Inflammatory macrophage treated with lipopolysaccharide for 4 hours (primary cell): ENCODE results near the gene CT47A1.
A peak's percentile ranks its signal among the peaks of the same experiment; 100 is the strongest.
"Not testable (repeated sequence)": the region's sequence is repeated elsewhere in the genome, so short reads cannot be mapped to it uniquely, and the experiment has no call there.

Experiments
- DNase-seq: peaks from one replicate; pipeline ENCODE4 v3.0.0-alpha.2; 2020

CT47A1 gene

DNA sequence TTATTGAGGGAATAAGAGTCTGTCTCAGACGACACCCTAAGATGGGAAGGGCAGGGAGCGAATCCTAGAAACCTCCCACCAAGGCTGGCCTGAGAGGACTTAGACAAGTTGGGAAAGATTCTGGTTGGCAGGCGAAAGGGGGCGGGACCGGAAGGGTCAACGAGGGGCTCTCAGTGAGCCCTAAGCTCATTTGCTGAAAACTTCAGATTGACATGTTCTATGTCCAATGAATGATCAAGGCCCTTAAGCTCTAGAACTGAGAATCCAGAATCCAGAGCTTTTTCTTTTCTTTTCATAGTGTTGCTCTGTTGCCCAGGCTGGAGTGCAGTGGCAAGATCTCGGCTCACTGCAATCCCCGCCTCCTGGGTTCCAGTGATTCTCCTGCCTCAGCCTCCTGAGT lies at the start of gene CT47A1:
Gene CT47A1 (minus strand): TSS at position 101 of the 400 bp plus-strand sequence. CDS start 231 bp downstream, outside the sequence.
- not testable (repeated sequence) for DNase-seq

DNA sequence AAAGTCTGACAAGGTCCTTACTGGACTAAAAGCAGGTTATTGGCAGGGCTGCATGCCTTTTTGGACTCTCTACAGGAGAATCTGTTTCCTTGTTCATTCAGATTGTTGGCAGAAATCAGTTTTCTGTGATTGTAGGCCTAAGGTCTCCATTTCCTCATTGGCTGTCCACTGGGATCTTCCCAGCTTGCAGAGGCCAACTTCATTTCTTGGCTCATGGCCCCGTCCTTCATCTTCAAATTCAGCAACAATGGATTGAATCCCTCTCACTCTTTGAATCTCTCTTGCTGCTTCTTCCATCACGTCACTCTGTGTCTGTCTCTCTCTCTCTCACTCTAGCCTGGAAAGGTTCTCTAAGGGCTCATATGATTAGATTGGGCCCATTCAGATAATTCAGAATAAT lies 47.0 kb upstream of the CT47A1 start:
- no peak for DNase-seq

DNA sequence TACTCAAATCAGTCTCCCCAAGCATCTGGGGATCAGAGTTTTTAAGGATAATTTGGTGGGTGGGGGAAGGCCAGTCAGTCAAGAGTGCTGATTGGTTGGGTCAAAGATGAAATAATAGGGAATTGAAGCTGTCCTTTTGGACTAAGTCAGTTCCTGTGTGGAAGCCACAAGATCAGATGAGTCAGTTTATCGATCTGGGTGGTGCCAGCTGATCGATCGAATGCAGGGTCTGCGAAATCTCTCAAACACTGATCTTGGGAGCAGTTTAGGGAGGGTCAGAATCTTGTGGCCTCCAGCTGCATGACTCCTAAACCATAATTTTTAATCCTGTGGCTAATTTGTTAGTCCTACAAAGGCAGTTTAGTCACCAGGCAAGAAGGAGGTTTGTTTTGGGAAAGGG lies 44.5 kb upstream of the CT47A1 start:
- DNase-seq, result no peak

DNA sequence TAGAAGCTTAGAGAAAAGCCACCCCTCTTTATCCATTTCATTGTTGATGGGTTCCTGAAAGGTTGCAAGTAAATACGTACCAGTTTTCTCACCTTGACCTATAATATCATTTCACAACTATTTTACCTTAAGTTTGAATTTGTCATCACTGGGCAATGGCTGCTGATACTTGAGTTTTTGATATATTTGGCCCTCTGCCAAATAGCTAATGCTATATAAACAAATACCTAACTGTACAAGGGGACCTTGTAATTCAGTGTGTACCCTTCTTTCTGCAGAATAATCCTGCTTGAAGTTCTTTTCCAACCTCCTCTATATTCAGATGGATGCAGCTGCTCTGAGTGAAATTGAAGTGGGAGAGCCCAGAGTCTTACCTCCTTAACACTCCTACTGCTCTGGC lies 42.9 kb upstream of the CT47A1 start:
- DNase-seq, result no peak

DNA sequence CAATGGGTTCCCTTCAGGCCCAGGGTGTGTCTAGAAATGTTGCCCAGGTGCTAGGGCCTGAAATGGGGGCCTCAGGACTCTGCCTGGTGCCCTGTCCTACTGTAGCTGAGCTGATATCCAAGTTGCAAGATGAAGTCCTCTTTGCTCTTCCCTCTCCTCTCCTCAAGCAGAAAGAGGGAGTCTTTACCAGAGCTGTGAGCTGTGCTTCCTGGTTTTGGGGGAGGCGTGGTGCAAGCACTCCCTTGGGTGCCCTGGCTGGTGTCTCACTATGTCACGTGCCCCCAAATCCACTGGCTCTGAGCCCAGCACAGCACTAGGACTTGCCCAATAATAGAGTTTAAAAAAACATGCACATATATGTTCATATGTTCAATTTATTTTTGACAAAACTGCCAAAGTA lies 29.3 kb upstream of the CT47A1 start:
- DNase-seq, result no peak

DNA sequence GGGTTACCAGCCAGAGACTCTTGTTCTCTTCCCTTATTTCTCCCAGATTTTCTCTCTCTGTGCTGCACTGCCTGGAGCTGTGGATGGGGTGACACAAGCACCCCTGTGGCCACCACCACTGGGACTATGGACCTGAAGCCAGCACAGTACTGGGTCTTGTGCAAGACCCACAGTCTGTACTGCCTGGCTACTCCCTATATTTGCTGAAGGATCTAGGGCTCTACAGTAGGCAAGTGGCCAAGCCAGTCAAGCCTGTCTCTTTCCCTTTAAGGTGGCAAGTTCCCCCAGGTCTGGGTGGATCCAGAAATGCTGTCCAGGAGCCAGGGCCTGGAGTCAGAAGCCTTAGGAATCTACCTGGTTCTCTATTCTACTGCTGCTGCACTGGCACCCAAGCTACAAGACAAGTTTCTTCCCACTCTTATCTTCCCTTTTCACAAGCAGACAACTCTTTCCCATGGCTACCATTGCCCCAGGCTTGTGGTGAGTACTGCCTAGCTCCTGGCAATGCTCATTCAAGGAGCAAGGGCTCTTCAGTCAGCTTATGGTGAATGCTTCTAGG lies 28.4 kb upstream of the CT47A1 start:
- no peak for DNase-seq

DNA sequence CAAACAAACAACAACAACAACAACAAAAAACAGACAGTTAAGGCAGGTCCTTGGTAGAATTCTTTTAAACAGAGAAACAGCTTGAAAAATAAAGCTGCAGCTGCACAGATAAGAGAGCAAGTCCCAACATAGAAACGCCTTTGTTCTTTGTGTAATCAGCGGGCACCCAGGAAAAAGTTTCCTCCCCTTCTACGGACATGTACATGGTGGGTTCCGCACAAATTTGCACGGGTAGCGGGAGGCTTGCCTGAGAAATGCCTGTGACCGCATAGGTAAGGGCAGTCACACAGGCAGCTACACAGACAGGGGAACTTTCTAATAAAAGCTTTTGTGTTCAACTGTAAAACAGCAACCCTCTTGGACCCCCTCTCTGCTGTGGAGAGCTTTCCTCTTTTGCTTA lies 25.7 kb upstream of the CT47A1 start:
- no peak for DNase-seq

DNA sequence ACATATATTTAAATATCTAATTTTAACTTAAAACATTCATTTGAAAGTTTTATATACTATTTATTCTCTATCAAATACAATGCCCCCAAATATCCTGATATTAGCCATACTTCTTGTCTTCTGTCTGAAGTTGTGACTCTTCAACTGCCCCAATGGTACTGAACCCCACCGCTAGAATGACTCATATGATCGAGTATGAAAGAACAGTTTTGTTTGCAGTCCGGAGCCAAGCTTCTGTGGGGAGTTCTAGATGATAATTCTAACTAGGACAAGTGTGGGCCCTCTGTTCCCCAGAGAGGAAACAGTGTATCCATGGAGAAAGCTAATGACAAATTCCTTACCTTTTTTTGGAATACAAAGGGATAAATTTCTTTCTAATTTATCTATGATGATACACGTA lies 24.7 kb upstream of the CT47A1 start:
- no peak for DNase-seq

DNA sequence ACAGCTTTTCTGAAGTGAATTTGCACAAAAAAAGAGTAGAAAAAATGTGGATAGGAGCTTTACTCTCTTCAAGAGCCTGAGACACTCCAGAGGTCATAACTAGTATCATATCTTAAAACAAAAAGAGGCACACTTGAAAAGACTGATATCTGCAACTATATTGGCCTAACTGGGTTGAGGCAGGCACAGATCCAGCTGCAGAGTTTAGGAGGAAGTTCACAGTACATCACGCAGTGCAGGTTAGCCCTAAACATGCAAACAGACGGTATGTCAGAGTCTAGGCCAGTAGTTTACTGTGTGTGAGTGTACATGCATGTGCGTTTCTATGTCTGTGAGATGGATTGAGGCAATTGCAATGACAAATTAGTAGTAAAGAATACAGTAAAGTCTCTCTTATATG lies 24.2 kb upstream of the CT47A1 start:
- DNase-seq, result no peak

DNA sequence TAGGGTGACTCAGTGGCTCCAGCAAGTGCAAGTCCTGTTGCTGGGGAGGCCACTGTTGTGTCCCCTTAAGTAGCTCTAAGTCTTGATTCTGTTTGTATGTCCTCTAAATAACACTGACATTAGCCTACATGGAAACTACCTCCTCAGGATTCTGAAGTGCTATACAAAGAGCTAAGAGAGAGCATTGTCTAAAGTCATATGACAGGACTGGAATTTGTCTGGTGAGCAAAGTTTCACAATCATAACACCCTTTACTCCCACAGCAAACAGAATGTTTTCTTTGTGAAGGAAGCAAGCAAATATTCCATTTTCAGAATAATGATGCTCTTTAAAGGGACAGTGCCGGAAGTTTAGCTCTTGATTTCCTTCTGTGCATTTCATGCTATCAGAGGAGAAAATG lies 23.4 kb upstream of the CT47A1 start:
- DNase-seq, result no peak

DNA sequence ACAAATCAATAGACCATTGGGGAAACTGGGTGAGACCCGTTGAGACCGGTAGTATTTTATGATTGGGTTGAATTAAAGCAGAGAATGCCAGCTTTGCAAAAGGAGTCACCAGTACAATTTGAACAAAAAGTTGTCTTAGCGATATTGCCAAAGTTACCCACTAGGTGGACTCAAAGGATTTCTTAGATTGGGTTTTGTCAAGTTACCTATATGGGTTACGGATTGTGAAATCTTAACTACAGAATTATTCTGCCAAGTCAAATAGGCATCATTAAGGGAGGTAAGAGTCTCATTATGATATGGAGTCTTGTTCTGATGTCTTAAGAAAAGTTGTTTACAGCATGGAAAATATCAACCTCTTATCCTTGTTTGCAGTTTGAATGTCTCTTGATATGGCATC lies 15.0 kb upstream of the CT47A1 start:
- DNase-seq, result no peak

DNA sequence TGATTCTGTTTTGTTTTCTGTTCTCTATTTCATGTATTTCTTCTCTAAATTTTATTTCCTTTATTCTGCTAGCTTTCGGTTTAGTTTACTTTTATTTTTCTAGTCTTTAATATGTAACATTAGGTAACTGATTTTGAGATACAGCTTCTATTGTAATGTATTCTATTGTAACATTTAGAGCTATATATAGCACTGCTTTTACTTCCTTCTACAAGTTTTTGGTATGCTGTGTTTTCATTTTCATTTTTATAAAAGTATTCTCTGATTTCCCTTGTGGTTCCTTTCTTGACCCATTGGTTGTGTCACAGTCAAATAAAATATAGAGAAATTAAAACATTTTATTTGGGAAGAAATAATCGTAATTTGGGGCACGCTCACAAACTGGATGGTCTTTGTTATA lies 13.9 kb upstream of the CT47A1 start:
- DNase-seq, result peak; percentile 5

DNA sequence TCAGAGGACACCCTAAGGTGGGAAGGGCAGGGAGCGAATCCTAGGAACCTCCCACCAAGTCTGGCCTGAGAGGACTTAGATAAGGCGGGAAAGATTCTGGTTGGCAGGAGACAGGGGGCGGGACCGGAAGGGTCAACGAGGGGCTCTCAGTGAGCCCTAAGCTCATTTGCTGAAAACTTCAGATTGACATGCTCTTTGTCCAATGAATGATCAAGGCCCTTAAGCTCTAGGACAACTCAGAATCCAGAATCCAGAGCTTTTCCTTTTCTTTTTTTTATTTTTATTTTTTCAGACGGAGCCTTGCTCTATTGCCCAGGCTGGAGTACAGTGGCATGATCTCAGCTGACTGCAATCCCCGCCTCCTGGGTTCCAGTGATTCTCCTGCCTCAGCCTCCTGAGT lies 29.1 kb downstream of the CT47A1 start, which contains the start of gene CT47A7:
Gene CT47A7 (minus strand): TSS at position 101 of the 400 bp plus-strand sequence. CDS start 255 bp downstream, outside the sequence.
- DNase-seq, result not testable (repeated sequence)
